Effector memory CD8-positive, alpha-beta T cell (primary cell): ENCODE results near the gene PGM2.

Experiments
- ATAC-seq: fragments of 150-1000 bp; cut with Tn5 transposase; replicated peaks from 2 replicates; pipeline ENCODE4 v1.10.0; 2021; ENCODE audit warnings: mild to moderate bottlenecking, moderate library complexity
- DNase-seq, 3 experiments: peaks; one replicate each; pipeline ENCODE4 v3.0.0; 2021
- H3K27ac Mint-ChIP-seq, 2 donors: one replicate each; pipeline ENCODE4 v1.8.0; 2022; ENCODE audit warnings: mild to moderate bottlenecking in 2 of 2, mixed read lengths in 2 of 2, moderate library complexity in 2 of 2
- H3K27me3 Mint-ChIP-seq, 2 donors: one replicate each; pipeline ENCODE4 v1.8.0; 2022; ENCODE audit warnings: mixed read lengths in 2 of 2
- H3K36me3 Mint-ChIP-seq: one replicate; pipeline ENCODE4 v1.8.0; 2022; ENCODE audit warnings: mild to moderate bottlenecking, moderate library complexity, mixed read lengths; ENCODE audit not compliant: insufficient read depth
- H3K4me1 Mint-ChIP-seq, 2 donors: one replicate each; pipeline ENCODE4 v1.8.0; 2022; ENCODE audit warnings: low read depth in 2 of 2, mixed read lengths in 2 of 2
- H3K4me3 Mint-ChIP-seq, 2 donors: one replicate each; pipeline ENCODE4 v1.8.0; 2022; ENCODE audit warnings: mild to moderate bottlenecking in 2 of 2, mixed read lengths in 2 of 2, moderate library complexity in 2 of 2
- H3K9me3 Mint-ChIP-seq, 2 donors: one replicate each; pipeline ENCODE4 v1.8.0; 2022; ENCODE audit warnings: mixed read lengths in 2 of 2

PGM2 gene

GRCh38 chr4:37858112-37858511, 31.6 kb downstream of the PGM2 start:
- DNase-seq (no peak), ATAC-seq (no peak)
- Mint-ChIP-seq H3K36me3 (peaks cover 27% of the 10 kb centered on the region), H3K9me3 (no peaks in the 10 kb centered on the region), H3K27me3 (no peaks in the 10 kb centered on the region), H3K4me3 (no peak overlapping the region), H3K4me1 (no peaks in the 10 kb centered on the region), H3K27ac (no peak overlapping the region)

GRCh38 chr4:37858872-37859271, 32.4 kb downstream of the PGM2 start:
- Mint-ChIP-seq H3K4me3 (no peak overlapping the region), H3K4me1 (no peaks in the 10 kb centered on the region), H3K36me3 (peaks cover 22% of the 10 kb centered on the region), H3K27me3 (no peaks in the 10 kb centered on the region), H3K27ac (no peak overlapping the region), H3K9me3 (no peaks in the 10 kb centered on the region)
- DNase-seq (no peak), ATAC-seq (no peak)

GRCh38 chr4:37860266-37860665, 33.8 kb downstream of the PGM2 start:
- Mint-ChIP-seq H3K4me1 (no peaks in the 10 kb centered on the region), H3K9me3 (no peaks in the 10 kb centered on the region), H3K27me3 (no peaks in the 10 kb centered on the region), H3K36me3 (peaks cover 21% of the 10 kb centered on the region), H3K27ac (no peak overlapping the region), H3K4me3 (no peak overlapping the region)
- ATAC-seq, result no peak
- DNase-seq, result no peak

- Mint-ChIP-seq H3K4me1 (no peaks in the 10 kb centered on the region), H3K4me3 (no peak overlapping the region), H3K27me3 (no peaks in the 10 kb centered on the region), H3K27ac (no peak overlapping the region), H3K36me3 (peaks cover 9% of the 10 kb centered on the region), H3K9me3 (no peaks in the 10 kb centered on the region)
- no peak for ATAC-seq
- no peak for DNase-seq
Measured at GRCh38 chr4:37862961-37863360, 36.5 kb downstream of the PGM2 start.

GRCh38 chr4:37864786-37865185, 38.3 kb downstream of the PGM2 start:
- Mint-ChIP-seq H3K27ac (no peak overlapping the region), H3K27me3 (no peaks in the 10 kb centered on the region), H3K9me3 (no peaks in the 10 kb centered on the region), H3K4me3 (no peak overlapping the region), H3K36me3 (peaks cover 9% of the 10 kb centered on the region), H3K4me1 (no peaks in the 10 kb centered on the region)
- DNase-seq (no peak), ATAC-seq (no peak)

- Mint-ChIP-seq H3K4me1 (no peaks in the 10 kb centered on the region), H3K9me3 (no peaks in the 10 kb centered on the region), H3K36me3 (peaks cover 9% of the 10 kb centered on the region), H3K4me3 (no peak overlapping the region), H3K27me3 (no peaks in the 10 kb centered on the region), H3K27ac (no peak overlapping the region)
- no peak for ATAC-seq
- DNase-seq, result no peak
Measured at GRCh38 chr4:37865450-37865849, 39.0 kb downstream of the PGM2 start.

GRCh38 chr4:37867102-37867501, 40.6 kb downstream of the PGM2 start:
- H3K4me1 Mint-ChIP-seq, result no peaks in the 10 kb centered on the region
- no peak for ATAC-seq
- peak overlapping the region in 1 of 2 donors; percentile 73 for H3K27ac Mint-ChIP-seq
- H3K4me3 Mint-ChIP-seq, result no peak overlapping the region
- H3K9me3 Mint-ChIP-seq, result no peaks in the 10 kb centered on the region
- no peak for DNase-seq
- H3K36me3 Mint-ChIP-seq, result peaks cover 9% of the 10 kb centered on the region
- H3K27me3 Mint-ChIP-seq, result no peaks in the 10 kb centered on the region

GRCh38 chr4:37868238-37868637, 41.8 kb downstream of the PGM2 start:
- Mint-ChIP-seq H3K27ac (no peak overlapping the region), H3K4me3 (no peak overlapping the region), H3K9me3 (no peaks in the 10 kb centered on the region), H3K4me1 (no peaks in the 10 kb centered on the region), H3K36me3 (peaks cover 6% of the 10 kb centered on the region), H3K27me3 (no peaks in the 10 kb centered on the region)
- DNase-seq (no peak), ATAC-seq (no peak)

GRCh38 chr4:37872310-37872988, 46.0 kb downstream of the PGM2 start:
- H3K27ac Mint-ChIP-seq, result peak overlapping the region in 1 of 2 donors; percentile 13
- H3K36me3 Mint-ChIP-seq, result peaks cover 6% of the 10 kb centered on the region
- H3K4me1 Mint-ChIP-seq, result no peaks in the 10 kb centered on the region
- ATAC-seq (no peak), DNase-seq (no peak)
- no peak overlapping the region for H3K4me3 Mint-ChIP-seq
- no peaks in the 10 kb centered on the region for H3K9me3 Mint-ChIP-seq
- no peaks in the 10 kb centered on the region for H3K27me3 Mint-ChIP-seq

GRCh38 chr4:37873386-37873785, 46.9 kb downstream of the PGM2 start:
- ATAC-seq (no peak), DNase-seq (no peak)
- Mint-ChIP-seq H3K9me3 (no peaks in the 10 kb centered on the region), H3K36me3 (peaks cover 6% of the 10 kb centered on the region), H3K27ac (no peak overlapping the region), H3K27me3 (no peaks in the 10 kb centered on the region), H3K4me3 (no peak overlapping the region), H3K4me1 (no peaks in the 10 kb centered on the region)

- Mint-ChIP-seq H3K27me3 (no peaks in the 10 kb centered on the region), H3K27ac (no peak overlapping the region), H3K36me3 (no peaks in the 10 kb centered on the region), H3K4me3 (no peak overlapping the region), H3K9me3 (no peaks in the 10 kb centered on the region), H3K4me1 (no peaks in the 10 kb centered on the region)
- ATAC-seq (no peak), DNase-seq (no peak)
Measured at GRCh38 chr4:37876156-37876555, 49.7 kb downstream of the PGM2 start.

- Mint-ChIP-seq H3K27me3 (no peaks in the 10 kb centered on the region), H3K9me3 (no peaks in the 10 kb centered on the region), H3K36me3 (no peaks in the 10 kb centered on the region), H3K4me3 (no peak overlapping the region), H3K4me1 (no peaks in the 10 kb centered on the region), H3K27ac (no peak overlapping the region)
- ATAC-seq (no peak), DNase-seq (no peak)
Measured at GRCh38 chr4:37879365-37879764, 52.9 kb downstream of the PGM2 start.

- no peak overlapping the region for H3K4me3 Mint-ChIP-seq
- no peak for ATAC-seq
- H3K27me3 Mint-ChIP-seq, result no peaks in the 10 kb centered on the region
- no peaks in the 10 kb centered on the region for H3K36me3 Mint-ChIP-seq
- no peaks in the 10 kb centered on the region for H3K9me3 Mint-ChIP-seq
- no peak overlapping the region for H3K27ac Mint-ChIP-seq
- DNase-seq, result no peak
- no peaks in the 10 kb centered on the region for H3K4me1 Mint-ChIP-seq
Measured at GRCh38 chr4:37881811-37882210, 55.3 kb downstream of the PGM2 start.

GRCh38 chr4:37882665-37883296, 56.3 kb downstream of the PGM2 start:
- Mint-ChIP-seq H3K9me3 (no peaks in the 10 kb centered on the region), H3K27me3 (no peaks in the 10 kb centered on the region), H3K36me3 (no peaks in the 10 kb centered on the region), H3K4me3 (no peak overlapping the region), H3K27ac (no peak overlapping the region), H3K4me1 (no peaks in the 10 kb centered on the region)
- DNase-seq (no peak), ATAC-seq (no peak)
